ENCODE results near the gene TEX26.
A peak's percentile ranks its signal among the peaks of the same experiment; 100 is the strongest.

TEX26 gene

GRCh38 chr13:30898070-30898469, 34.4 kb upstream of the TEX26 start:
- DNase-seq (ENCODE audit: low read depth), result no peak
- no peak for TF ChIP-seq CTCF (IDR thresholded peaks at IDR 0.05; ENCODE audit: insufficient read depth, low read depth, low read length, missing control alignments)
- H3K4me3 ChIP-seq (ENCODE audit: low read depth, low read length), result no peak overlapping the region

GRCh38 chr13:30898678-30899241, 33.7 kb upstream of the TEX26 start:
- no peak for DNase-seq (ENCODE audit: low read depth)
- H3K4me3 ChIP-seq (ENCODE audit: low read depth, low read length), result no peak overlapping the region
- TF ChIP-seq CTCF (IDR thresholded peaks at IDR 0.05; ENCODE audit: insufficient read depth, low read depth, low read length, missing control alignments), result no peak

DNA sequence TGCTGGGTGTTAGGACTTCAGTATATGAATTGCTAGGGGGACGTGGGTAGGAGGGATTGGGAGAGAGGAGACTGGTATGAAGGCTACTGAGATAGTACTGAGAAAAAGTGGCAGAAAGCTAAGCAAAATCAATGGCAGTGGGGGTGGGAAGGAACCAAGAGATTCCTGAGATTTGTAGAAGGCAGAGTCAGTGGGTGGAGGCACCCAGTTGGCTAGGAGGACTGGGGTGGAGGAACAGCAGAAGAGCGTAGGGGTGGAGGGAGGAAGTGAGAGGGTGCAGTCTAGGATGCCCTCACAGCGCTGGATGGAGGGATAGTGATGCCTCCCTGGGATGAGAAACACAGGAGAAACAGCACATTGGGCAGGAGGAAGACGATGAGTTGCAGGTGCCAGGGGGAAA, 32.0 kb upstream of the TEX26 start:
- H3K4me3 ChIP-seq (ENCODE audit: low read depth, low read length), result no peak overlapping the region
- DNase-seq (ENCODE audit: low read depth), result no peak
- no peak for TF ChIP-seq CTCF (IDR thresholded peaks at IDR 0.05; ENCODE audit: insufficient read depth, low read depth, low read length, missing control alignments)

DNA sequence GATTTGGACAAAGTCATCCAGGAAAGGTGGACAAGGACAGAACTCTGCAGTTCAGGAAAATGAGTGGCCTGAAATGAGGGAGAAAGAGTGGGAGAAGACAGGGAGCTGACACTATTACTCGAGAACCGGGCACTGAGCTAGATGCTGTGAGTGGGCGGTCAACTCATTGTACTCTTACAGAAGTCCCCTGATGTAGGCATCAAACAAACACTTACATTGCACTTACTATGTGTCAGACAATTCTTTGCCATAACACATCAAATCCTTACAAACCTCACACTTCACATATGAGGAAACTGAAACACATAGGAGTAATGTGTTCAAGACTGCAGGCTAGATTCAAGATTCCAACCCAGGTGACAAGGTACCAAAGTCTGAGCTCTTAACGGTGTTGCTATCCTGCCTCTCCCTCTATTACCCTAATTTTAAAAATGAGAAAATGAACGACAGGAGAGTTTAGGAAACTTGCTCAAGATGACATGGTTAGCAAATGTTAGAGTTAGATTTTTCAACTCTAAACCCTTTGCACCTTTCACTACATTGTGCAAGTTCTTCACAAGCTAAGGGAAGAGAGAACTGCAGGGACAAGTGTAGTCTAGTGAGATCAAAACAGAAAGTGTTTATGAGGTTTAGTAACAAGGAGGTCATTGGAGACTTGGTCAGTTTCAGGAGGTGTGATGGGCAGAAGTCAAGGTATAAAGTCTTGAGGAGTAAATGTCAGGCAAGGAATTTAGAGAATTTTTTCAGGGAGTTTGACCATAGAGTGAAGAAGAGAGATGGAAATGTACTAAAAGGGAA, 31.3 kb upstream of the TEX26 start:
- no peak for TF ChIP-seq CTCF (IDR thresholded peaks at IDR 0.05; ENCODE audit: insufficient read depth, low read depth, low read length, missing control alignments)
- DNase-seq (ENCODE audit: low read depth), result peak; percentile 14
- H3K4me3 ChIP-seq (ENCODE audit: low read depth, low read length), result no peak overlapping the region

DNA sequence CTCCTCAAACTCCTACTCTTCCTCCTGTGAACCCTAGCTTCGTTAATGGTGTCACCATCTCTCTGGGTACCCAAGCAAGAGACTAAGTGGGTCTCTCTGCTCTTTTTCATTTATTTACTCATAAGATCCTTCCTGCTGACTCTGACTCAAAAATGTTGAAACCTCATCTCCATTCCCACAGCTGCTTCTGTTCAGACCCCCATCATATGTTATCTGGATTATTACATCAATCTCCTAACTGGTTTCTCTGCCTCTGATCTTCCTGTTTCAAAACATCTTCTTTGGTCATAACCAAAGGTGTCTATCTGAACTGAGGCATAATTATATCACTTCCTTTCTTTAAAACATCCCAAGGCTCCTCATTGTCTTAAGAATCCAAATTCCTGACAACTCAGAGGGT, 28.4 kb upstream of the TEX26 start:
- no peak overlapping the region for H3K4me3 ChIP-seq (ENCODE audit: low read depth, low read length)
- no peak for DNase-seq (ENCODE audit: low read depth)
- no peak for TF ChIP-seq CTCF (IDR thresholded peaks at IDR 0.05; ENCODE audit: insufficient read depth, low read depth, low read length, missing control alignments)

DNA sequence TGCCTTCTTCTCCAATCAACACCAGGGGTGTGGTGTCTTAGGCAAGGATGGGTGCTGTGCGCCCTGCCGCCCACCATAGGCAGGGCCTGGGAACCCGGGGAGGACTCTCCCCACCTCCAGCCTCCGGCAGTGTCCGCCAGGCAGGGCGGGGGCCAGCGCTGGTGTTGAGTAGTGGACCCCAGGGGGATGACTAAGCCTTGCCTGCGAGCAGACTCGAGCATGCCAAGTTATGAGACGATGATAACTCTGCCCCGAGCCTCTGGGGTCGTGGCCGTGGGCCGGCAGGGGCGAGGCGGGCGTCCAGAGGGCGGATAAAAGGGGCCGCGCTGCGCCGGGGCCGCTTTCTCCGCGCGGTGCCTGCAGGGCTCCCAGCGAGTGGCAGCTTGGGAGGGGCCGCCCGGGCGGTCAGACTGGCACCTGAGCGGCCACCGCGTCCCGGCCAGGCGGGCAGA, 26.5 kb upstream of the TEX26 start, which contains the start of gene MEDAG:
Gene MEDAG (plus strand): TSS at position 340 of the 452 bp plus-strand sequence. CDS start 245 bp downstream, outside the sequence.
- DNase-seq (ENCODE audit: low read depth), result no peak
- TF ChIP-seq CTCF (IDR thresholded peaks at IDR 0.05; ENCODE audit: insufficient read depth, low read depth, low read length, missing control alignments), result no peak
- H3K4me3 ChIP-seq (ENCODE audit: low read depth, low read length), result no peak within 1 kb of the TSS
